HG02610 (cell line): ENCODE results near the gene APOBEC3G.

Source experiments
- ATAC-seq: cut with Tn5 transposase; IDR thresholded peaks from one replicate; pipeline ENCODE4 v1.9.1; 2021; ENCODE audit warnings: mild to moderate bottlenecking, moderate library complexity; ENCODE audit not compliant: unreplicated experiment

Gene APOBEC3G

GRCh38 chr22:39120983-39121382 is 43.9 kb downstream of the APOBEC3G start:
- ATAC-seq: no peak

- ATAC-seq: no peak
These were observed 45.8 kb downstream of the APOBEC3G start for GRCh38 chr22:39122772-39123470.

- no peak for ATAC-seq
These were observed 46.9 kb downstream of the APOBEC3G start for GRCh38 chr22:39123751-39124581.

DNA sequence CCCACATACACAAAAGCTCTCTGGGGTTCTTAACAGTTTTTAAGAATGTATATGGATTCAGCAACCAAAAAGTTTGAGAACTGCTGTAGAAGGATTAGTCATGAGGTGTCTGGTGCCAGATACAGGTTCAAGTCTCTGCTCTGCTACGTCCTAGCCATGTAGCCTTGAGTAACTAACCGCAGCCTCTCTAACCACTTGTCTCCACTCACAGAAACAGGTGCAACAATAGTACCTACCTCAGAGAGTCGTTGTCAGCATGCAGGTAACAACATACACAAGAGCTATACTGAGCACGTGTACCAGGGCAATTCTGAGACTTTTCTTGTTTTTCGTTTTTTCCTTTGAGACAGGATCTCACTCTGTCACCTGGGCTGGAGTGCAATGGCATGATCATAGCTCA is 48.5 kb downstream of the APOBEC3G start:
- no peak for ATAC-seq

GRCh38 chr22:39128508-39128907 is 51.4 kb downstream of the APOBEC3G start:
- ATAC-seq: no peak

DNA sequence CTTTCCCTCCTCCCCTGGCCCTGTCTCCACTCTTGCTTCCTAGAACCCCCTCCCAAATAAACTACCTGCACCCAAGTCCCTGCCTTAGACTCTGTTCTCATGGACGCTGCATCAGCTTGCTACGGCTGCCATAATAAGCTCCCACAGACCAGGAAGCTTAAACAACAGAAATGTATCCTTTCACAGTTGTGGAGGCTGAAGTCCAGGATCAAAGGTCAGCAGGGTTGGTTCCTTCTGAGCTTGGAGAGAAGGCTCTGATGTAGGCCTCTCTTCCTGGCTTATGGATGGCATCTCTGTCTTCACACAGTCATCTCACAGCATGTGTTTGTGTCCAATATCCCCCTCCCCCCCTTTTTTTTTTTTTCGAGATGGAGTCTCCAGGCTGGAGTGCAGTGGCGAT is 52.0 kb downstream of the APOBEC3G start:
- no peak for ATAC-seq

DNA sequence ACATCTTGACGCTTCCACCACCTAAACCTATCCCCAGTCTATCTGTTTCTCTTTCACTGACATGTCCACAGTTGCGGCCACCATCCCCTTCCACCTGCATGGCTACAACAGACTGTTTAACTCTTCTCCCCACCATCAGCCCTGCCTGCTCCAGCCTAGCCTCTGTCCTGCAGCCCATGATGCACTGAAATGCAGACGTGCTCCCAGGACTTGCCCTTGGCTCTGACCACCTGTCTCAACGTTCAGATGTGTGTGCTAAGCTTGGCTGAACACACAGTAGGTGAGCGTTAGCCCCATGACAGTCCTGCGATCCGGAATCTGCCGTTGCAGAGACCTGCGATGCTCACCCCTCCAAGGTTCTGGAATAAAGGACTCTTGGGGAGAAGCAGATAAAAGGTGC is 52.7 kb downstream of the APOBEC3G start:
- ATAC-seq: no peak

DNA sequence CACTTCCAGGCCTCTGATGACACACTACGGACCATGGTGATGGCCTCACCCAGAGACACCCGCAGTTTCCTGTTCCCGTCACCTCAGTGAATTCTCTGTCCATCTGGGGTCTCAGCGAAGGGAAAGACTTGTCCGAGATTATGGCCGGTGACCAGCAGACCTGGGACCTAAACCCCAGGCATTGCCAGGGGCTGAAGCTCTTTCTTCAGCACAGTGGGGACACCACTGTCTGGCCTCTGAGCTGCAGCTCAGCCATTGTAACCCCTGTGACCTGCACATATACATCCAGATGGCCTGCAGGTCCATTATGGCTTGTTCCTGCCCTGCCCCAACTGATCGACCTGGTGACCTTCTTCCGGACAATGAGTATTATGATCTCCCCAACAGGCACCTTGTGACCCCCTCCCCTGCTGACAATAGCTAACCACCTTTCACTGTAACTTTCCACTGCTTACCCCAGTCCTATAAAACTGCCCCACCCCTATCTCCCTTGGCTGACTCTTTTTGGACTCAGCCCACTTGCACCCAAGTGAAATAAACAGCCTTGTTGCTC is 53.2 kb downstream of the APOBEC3G start:
- ATAC-seq: no peak

DNA sequence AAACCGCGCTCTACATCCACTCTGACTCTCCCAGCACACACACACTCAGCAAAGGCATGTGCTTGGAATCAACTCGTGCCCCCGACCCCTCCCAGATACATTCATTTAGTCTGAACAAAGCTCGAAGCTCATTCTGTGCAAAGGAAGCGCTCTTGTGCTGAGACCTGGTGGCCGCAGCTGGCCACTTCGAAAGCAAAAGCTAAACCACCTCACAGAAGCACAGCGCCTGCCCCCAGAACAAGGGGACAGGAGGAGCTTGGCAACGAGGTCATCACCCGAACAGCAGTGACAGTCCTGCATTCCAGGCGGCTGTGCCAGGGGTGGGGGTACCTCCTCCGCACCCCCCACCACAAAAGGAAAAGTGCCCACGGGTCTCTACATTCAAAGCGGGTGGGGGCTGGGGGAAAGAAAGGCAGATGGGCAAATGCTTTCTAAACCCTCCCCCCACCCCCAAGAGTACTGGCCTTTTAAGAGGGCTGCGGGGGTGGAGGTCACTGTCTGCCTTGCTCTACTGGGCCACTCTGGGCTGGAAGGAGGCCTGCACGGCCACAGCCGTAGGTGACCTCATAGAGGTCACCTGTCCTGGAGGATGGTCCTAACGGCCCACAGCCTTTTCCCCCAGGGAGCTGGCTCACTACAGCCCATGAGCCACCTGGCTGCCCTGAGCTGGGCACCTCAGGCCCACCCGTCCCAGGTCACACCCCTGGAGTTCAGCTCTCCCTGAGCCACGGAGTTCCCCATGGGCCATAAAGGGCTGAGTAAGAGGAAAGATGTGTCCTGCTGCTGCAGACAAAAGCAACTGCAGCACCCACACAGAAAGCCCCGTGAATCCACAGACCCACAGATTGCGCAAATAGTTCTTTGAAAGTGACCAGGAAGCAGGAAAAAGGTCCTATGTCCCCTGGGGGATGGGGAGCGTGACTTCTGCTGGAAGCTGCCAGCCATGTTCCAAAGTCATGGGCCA is 54.1 kb downstream of the APOBEC3G start:
- ATAC-seq: no peak

- no peak for ATAC-seq
These were observed 55.2 kb downstream of the APOBEC3G start for GRCh38 chr22:39132281-39132680.

GRCh38 chr22:39132871-39133524 is 55.9 kb downstream of the APOBEC3G start:
- ATAC-seq: no peak

GRCh38 chr22:39133871-39134270 is 56.8 kb downstream of the APOBEC3G start:
- ATAC-seq: no peak

- no peak for ATAC-seq
These were observed 57.5 kb downstream of the APOBEC3G start for GRCh38 chr22:39134366-39135091.

GRCh38 chr22:39135092-39135896 is 58.2 kb downstream of the APOBEC3G start:
- ATAC-seq: no peak

GRCh38 chr22:39136317-39136716 is 59.2 kb downstream of the APOBEC3G start:
- ATAC-seq: no peak
